Hypothalamus (tissue), 51 donors: ENCODE results near the gene LRCH1.

Experiments used
- DNase-seq, 51 donors: peaks; one replicate each; lab custom pipeline; 2025; lab: John Stamatoyannopoulos, UW

LRCH1 gene

DNA sequence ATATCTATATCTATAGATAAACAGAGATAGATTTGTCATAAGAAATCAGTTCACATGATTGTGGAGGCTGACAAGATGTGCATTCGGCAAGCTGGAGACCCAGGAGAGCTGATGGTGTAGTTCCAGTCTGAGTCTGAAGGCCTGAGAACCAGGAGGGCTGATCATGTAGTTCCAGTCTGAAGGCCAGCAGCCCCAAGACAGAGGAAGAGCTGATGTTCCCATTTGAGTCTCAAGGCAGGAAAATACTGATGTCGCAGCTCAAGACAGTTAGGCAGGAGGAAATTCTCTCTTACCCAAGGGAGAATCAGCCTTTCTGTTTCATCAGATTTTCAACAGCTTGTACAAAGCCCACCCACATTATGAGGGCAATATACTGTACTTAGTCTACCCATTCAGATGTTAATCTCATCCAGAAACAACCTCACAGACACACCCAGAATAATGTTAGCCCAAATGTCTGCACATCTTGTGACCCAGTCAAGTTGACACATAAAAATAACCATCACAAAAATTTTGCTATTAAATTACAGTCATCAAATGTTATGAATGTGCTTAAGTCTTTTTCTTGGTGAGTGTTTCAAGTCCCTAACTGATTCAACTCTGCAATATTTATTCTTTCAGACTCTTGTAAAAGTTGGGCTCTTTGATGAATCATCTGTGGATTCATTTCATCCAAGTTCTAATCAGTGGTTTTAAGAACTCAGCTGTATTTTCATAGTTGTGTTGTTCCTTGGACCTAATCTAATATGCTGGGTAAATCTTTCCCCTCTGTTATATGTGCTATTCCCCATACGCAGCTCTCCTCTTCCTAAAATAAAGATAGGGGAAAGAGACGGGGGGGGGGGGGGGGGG, 22.7 kb upstream of the LRCH1 start:
- DNase-seq, result no peak

DNA sequence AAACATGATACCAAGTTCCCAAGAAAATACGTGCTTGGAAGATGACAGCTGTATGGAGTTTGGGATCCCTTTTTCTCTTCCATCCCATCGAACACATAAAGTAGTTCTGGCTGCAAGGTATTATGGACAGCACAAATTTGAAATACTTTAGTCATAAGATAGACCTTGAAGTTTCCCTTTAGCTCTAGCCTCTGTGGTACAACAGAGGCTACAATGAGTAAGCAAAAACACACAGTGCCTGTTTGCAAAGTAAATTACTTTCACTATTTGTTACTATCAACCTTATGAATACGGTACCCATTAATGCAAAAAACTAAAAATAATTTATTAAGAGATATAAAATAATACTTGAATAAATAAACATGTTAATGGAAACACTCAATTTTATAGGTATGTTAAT, 21.0 kb upstream of the LRCH1 start:
- DNase-seq, result no peak

DNA sequence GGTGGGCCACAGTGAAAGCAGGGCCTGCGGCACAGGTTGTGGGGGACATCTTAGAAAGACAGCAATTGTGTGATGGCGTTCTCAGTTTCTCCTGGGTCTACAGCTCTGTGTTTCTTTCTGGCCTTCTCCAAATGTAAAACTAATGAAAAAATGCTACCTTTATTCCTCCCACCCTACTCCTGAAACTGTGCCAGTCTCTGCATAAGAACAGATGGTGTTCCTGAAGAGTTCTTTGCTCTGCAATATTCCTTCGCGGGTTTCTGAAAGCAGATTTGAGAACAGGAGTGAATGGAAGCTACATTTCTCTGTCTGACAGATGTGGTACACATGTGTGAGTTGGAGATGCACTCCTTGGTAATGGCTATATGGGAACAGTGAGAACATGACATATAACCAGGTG, 18.0 kb upstream of the LRCH1 start:
- no peak for DNase-seq

DNA sequence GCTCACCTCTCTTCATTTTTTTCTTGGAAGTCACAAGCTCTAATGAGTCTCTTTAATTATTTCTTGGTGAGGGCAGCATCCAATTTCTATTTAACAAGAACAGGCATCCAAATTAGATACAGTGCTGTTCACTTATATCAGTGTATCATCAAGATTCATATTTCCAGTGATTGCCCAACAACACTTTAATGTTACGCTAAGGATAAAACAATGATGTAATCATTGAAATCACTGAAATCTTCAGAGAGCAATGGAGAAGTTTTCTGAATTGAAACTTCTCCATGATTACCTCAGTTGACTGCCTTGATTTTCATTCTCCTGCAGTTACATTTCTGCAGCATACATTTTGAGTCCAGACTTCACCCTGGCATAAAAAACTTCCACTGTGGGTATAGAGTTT, 17.1 kb upstream of the LRCH1 start:
- no peak for DNase-seq

DNA sequence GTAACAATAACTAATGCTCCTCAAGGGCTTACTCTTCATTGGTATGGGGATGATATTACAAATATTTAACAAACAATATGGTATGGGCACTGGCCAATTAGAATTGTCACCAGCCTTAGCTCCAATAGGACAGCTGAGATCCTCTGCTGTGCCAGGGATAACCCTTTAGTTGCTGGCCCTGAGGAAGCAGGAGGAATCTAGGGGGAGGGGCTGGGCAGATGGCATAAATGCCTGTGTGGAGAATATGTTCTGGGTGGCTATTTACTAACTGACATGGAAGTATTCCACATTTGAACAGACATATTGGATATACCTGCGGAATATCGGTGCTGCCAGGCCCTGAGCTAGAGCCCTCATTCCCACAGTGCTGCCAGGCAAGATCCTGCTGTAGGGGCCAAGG, 16.6 kb upstream of the LRCH1 start:
- no peak for DNase-seq

DNA sequence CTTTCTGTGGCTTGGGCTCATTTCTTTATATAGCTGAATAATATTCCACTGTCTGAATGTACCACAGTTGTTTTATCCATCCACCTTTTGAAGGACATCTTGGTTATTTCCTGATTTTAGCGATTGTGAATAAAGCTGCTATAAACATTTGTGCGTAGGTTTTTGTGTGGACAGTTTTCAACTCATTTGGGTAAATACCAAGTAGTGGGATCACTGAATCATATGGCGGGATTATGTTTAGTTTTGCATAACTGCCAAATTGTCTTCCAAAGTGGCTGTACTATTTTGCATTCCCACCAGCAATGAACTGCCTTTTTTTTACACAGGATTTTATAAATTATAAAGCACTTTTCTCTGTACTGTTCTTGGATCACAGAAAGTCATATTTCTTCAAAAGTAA, 13.7 kb upstream of the LRCH1 start:
- no peak for DNase-seq

DNA sequence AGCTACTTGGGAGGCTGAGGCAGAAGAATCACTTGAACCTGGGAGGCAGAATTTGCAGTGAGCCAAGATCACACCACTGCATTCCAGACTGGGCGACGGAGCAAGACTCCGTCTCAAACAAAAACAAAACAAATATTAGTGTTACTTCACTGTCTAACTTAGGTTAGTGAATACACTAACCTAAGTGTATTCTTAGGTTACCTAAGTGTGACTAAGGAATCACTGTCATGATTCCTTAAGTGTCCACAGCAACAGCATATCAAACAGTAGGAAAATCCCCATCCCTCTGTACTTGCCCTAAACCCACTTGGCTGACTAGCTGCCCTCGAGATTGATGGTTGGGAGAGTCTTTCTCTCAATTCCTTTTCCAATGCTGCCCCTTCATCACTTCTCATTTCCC, 11.8 kb upstream of the LRCH1 start:
- no peak for DNase-seq

DNA sequence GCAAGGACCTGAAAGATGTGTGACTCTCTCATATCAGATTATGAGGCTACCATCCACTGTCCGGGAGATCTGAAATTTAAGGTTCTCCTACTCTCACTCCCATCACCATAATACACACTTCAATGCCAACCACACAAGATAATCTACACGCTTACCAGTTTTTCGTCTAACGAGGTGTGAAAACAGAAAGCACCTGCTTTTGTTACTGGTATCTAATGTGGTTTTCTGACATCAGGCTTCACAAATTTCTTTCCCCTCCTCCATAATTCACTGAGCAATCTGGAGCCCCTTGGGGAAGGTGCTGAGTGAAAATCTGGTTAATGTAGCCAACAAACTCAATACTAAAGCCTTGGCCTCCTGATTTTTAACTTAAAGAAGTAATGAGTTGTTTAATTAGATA, 10.1 kb upstream of the LRCH1 start:
- DNase-seq, result no peak

DNA sequence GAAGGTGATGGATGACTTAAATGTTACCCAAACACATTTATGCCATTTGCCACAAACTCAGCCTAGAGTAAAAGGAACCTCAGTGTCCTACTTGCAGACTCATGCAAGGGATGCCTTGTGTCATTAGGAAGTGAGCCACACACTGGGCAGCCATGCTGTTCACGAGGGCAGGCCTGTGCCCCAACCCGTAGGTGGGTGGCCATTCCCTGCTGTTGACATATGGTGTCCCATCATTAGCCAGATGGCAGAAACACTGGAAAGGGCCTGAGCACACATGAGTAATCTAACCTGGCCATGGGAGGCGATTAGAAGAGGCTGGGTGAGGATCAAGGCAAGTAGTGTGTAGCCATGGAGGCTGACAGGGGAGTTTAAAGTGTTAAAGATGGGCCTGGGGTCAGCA, 9.7 kb upstream of the LRCH1 start:
- DNase-seq, result no peak

DNA sequence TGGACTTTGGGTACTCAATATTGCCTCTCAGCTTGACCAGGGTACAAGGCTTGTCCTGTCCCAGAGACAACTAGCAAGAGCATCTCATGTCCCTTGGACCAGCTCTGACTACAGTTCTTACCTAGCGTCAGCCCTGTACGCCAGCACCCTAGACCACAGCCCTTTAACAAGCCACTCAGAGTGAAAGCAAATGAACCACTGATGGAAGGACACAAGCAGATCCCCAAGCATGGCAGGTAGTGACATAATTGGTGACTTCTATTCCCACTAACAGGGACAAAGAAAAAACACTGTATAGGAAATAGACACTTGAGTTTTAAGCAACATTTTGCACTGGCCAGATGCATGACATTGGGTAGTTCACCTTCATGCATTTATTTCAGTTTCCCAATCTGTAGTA, 8.8 kb upstream of the LRCH1 start:
- no peak for DNase-seq

DNA sequence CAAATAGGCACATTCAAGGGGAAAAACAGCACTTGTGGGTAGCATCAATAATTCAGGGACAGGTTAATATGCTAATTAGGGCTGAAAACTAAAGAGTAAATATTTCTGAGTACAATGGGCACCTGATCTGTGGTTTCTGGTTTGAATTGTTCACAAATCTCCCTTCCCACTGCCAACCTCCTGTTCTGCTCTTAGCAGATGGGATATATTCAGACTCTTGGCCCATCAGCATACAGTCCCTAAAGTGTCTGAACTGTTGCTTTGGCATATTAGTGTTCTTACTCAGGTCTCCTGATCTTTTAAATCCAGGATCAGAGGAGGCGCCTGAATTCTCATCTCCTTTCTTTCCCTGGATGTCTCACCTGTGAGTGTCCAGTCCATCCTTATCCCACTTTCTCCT, 8.2 kb upstream of the LRCH1 start:
- DNase-seq, result no peak

DNA sequence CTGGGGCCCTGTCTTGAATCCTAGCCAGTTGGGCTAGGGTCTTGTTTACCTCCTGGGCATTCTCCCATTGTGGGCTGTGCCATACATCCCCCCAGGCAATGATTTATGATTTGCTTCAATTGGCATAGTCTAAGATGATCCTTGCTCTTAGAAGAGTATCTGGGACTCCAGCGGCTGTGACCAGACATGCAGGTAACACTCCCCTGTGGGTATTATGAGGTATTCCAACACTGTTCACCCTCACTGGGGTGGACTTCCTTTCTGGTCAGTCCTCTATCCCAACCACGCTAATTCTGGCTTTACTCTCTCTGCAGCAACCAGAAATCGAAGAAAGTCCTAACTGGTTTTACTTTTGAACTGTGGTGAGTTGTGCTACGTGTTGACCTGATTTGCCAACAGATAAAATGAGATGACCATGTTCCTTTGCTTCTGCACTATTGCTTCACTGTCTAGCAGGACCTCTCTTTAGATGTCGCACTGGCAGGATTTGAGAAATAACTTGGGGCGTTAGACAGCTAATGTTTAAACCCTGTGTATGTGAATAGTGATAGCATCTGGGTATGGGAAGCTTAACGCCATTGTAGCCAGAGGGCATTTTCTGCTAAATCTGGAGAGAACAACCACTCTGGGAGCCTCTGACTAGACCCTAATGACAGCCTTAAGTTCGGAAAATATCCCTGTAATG, 6.7 kb upstream of the LRCH1 start:
- DNase-seq, result no peak

DNA sequence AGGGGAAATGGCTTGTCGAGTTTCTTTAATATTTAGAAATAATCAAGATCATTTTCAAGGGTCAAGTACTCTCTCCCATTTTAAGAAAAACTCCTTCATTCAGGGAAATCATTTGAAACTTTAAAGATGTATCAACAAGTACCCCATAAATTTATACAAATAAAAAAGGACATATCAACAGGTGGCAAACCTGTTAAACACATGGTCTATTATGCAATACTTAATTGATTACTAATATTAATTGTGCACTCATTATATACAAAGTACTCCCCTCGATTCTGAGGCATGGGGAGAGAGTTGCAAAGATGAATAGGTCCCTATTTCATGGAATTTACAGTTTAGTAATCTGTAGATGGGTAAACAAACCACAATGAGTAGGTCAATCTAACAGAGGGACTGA, 2.1 kb upstream of the LRCH1 start:
- no peak for DNase-seq

DNA sequence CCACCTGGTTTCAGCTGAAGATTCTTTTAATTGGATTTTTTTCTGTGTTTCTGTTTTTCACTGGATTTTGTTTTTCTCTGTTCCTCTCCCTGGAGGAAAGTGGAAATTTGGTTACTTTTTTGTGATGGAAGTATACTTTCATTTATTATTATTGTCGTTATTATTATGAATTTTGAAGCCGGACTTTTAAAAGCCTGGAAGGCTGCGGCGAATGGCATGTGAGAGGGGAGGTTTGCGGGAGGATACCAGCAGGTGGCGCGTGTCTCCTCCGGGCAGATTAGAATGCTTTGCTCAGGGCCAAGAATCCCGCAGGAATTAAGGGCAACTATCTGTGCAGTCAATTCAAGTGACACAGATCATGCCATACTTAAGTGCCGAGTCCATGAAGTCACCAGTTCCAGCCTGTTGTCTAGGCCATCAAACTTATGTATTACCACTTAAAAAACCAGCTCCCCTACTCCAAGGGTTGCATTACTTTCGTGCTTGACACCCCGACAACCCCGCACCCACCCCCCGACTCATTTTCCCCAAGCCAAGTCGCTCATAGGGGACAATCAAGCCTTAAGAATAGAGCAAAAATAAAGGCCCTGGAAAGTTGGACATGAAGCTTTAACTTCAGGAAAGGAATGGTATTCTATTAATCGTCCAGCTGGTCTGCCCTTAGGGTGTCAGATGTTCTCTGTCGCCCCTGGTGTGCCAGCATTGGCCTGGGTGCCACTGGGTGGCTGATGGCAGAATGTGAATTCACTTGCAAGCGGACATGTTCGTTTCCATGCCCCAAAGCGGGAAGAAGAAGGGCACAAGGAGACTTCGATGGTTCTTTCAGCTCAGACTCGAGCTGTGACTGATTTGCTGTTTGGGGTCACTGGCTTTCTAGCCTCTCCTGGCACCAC, 1.3 kb upstream of the LRCH1 start:
- peak in 38 of 51 donors; percentile 4 to 57 (median 28) for DNase-seq

DNA sequence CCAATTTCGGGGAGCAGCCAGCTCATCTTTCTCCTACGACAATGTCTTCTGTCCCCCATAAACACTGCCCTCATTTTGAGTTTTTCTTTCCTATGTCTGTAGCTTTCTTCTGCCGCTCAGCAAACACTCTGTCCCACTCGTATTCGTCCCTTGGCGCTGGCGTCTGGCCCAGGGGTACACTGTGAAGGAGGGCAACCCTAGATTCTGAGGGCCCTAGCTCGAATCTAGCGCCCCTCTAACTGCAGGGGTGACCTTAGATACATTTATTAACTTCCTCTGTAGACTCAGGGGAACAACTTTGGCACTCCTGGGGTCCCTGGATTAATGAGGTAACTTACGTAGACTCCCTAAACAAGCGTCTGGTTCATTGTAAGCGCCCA, 677 bp upstream of the LRCH1 start:
- DNase-seq, result peak in 4 of 51 donors; percentile 0 to 49 (median 6)

DNA sequence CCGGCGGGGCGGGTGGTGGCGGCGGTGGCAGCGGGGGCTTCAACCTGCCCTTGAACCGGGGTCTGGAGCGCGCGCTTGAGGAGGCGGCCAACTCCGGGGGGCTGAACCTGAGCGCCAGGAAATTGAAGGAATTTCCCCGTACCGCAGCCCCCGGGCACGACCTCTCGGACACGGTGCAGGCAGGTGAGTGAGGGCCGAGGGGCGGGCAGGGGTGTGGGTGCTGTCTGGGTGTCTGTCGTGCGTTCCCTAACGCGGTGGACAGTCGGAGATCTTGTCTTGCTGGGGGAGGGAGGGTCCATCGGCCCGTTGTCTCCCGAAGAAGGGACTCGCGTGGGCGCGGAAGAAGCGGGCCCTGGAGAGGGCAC, 533 bp downstream of the LRCH1 start:
- DNase-seq, result peak in 8 of 51 donors; percentile 30 to 58 (median 48)

DNA sequence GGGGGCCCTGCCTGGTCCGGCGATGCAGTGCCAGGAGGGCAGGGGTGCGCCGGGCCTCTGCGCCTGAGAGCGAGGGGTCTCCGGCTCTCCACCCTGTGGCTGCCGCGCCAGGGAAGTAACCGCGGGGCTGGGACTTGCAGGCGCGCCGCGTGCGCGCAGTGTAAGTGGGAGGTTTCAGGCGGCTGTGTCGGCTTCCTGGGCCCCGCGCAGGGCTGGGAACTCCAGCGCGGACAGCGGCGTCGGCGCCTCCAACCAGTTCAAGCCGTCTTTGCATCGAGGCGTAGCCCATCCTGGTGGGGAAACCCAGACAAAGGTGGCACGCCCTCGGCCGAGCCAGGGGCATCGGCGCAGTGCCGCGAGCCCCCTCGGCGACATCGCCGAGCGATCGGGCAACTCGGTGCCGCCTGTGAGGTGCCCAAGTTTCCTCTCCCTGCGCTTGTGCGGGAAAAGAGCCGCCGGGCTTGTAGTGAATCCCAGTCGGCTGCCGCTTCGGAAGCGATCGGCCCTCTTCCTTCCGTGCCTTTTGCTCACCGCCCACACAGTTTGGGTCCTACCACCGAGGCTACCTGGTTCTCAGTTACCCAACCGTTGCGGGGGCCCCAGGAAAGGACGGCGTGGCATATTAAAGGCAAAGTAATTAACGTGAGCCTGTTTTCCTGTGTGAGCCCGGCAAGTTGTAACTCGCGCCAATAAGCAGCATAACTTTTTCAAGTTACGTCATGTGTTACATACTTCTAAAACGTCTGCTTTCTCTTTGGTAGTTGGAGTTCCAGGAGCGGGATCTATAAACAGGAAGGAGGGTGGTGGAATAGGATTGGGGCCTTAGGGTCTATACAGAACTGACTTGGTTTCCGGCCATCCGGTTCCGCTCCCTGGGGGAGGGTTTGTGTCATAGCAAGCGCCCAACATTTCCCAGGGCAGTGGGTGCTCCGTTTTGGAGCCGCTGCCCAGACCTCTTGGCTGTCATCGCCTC, 1.2 kb downstream of the LRCH1 start:
- DNase-seq, result peak in 39 of 51 donors; percentile 2 to 61 (median 36)

DNA sequence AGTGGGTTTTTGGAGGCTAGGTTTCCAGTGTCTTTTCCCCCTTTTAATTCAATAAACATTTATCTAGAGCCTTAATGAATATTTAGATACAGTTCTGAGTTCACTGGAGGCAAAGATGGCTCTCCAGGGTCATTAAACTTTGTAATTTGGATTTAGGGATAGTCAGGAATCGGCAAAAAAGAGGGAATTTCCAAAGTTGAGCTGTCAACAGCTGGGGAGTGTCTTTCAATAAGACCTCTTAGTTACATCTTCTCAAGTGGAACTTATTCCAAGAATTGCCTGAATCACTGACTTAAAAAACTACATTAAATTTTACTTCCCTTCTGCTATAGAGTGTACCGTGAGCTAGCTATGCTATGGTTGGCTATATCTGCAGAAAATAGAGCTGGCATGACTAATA, 2.0 kb downstream of the LRCH1 start:
- DNase-seq, result no peak

DNA sequence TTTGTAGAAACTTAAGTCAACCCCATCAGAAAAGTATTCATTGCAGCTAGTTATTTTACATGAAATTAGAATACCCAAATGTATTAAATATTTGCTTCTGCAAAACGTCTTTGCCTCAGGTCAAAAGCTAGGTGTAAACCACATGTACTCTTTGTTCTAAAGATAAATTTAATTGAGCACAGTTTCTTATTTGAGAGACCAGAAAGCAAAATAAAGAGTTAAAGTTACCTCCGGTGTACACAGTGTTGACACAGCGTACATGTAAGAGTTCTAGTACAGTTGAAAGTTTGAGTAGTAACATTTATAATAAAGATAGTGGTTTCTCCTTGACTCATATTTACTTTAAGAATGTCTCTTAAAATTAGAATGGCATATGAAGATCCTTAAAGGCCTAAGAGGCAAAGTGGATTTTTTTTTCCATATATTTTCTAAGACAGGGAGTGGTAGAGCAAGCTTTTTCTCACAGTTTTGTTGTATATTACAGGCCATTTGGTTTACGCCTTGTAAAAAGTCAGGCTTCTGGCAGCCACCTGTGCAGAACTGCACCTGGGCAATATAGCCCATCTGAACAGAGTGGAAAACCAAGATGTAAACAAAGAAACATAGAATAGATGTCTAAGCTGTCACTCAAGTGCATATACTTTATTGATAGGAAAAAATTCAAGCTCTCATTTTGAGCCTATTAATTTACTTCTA, 2.9 kb downstream of the LRCH1 start:
- DNase-seq, result no peak

DNA sequence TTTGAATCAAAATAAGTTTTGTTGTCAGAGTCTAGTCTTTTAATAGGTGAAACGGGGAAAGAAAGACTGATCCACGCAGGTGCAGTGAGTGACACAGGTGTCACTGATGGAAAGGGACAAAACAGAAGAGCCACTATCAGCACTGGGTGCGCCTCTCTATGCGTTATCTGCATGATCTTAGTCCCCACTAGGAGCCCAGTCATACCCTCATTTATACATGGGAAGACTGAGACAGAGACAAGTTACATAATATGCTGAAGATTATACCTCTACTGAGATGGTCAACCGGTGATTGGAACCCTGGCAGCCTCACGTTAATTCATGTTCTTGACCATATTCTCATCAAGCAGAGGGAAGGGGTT, 3.4 kb downstream of the LRCH1 start:
- no peak for DNase-seq
